ENCODE measurements around the gene TBC1D17.
"Not testable (repeated sequence)": the region's sequence is repeated elsewhere in the genome, so short reads cannot be mapped to it uniquely, and the experiment has no call there.

Gene TBC1D17

DNA sequence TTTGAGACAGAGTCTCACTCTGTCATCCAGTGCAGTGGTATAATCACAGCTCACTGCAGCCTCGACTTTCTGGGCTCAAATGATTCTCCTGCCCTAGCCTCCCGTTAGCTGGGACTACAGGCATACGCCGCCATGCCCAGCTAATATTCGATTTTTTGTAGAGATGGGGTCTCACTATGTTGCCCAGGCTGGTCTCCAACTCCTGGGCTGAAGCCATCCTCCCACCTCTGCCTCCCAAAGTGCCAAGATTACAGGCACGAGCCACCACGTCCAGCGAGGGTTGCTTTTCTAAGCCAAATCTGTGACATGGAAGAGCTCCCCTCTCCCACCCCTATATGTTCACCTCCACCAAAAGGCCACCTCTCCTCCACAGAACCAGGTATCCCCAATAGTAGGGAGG, 40.6 kb downstream of the TBC1D17 start:
- Histone ChIP-seq H3K36me3 (ENCODE audit: control insufficient read depth, insufficient read depth, low read length) (peaks cover 77% of the 10 kb centered on the region), H3K27ac (ENCODE audit: low read depth, low read length) (no peak overlapping the region), H3K4me1 (ENCODE audit: control insufficient read depth, insufficient read depth, low read length) (peaks cover 3% of the 10 kb centered on the region), H3K9me3 (ENCODE audit: control insufficient read depth, insufficient read depth, low read depth, low read length) (peaks cover 7% of the 10 kb centered on the region; the same call in 1 of the 2 replicates), H3K4me3 (ENCODE audit: low read depth, low read length) (no peak overlapping the region), H3K27me3 (ENCODE audit: control insufficient read depth, insufficient read depth, low read length) (no peaks in the 10 kb centered on the region), H3K9ac (ENCODE audit: low read length) (no peak overlapping the region)

DNA sequence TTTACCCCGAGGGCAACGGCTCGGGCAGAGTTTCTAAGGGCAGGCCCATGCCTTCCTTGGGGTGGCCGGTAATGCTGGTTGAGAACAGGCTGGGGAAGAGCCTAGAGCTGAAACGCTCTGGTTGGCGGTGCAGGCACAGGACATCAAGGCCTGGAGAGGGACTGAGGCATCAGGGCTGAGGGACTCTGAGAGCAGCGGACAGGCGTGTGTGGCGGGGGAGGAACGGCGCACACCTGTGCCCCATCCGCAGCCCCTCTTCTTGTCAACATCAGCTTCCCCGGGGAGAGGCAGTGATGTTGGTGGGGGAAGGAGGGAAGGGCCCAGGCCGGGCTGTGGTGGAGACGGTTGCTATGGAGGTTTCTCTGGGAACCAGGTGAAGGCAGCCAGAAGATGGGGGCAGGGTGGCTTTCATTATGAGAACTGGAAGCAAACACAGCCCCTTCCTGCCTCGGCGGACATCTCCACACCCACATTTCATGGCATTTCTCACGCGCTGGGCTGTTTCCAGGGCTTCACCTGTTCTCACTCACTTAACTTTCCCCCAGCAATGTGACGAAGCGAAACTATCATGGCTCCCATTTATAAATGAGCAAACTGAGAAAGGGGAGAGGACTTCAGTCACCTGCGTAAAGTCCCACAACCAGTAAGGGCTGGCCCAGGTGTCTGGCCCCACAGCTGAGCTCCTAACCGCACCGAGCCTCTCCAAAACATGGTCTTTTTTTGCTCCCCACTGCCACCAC, 43.3 kb downstream of the TBC1D17 start:
- H3K4me3 ChIP-seq (ENCODE audit: low read depth, low read length) = no peak overlapping the region
- peaks cover 76% of the 10 kb centered on the region for H3K36me3 ChIP-seq (ENCODE audit: control insufficient read depth, insufficient read depth, low read length)
- no peaks in the 10 kb centered on the region for H3K9me3 ChIP-seq (ENCODE audit: control insufficient read depth, insufficient read depth, low read depth, low read length)
- H3K4me1 ChIP-seq (ENCODE audit: control insufficient read depth, insufficient read depth, low read length) = peaks cover 3% of the 10 kb centered on the region
- H3K9ac ChIP-seq (ENCODE audit: low read length) = no peak overlapping the region
- H3K27me3 ChIP-seq (ENCODE audit: control insufficient read depth, insufficient read depth, low read length) = no peaks in the 10 kb centered on the region
- no peak overlapping the region for H3K27ac ChIP-seq (ENCODE audit: low read depth, low read length)

DNA sequence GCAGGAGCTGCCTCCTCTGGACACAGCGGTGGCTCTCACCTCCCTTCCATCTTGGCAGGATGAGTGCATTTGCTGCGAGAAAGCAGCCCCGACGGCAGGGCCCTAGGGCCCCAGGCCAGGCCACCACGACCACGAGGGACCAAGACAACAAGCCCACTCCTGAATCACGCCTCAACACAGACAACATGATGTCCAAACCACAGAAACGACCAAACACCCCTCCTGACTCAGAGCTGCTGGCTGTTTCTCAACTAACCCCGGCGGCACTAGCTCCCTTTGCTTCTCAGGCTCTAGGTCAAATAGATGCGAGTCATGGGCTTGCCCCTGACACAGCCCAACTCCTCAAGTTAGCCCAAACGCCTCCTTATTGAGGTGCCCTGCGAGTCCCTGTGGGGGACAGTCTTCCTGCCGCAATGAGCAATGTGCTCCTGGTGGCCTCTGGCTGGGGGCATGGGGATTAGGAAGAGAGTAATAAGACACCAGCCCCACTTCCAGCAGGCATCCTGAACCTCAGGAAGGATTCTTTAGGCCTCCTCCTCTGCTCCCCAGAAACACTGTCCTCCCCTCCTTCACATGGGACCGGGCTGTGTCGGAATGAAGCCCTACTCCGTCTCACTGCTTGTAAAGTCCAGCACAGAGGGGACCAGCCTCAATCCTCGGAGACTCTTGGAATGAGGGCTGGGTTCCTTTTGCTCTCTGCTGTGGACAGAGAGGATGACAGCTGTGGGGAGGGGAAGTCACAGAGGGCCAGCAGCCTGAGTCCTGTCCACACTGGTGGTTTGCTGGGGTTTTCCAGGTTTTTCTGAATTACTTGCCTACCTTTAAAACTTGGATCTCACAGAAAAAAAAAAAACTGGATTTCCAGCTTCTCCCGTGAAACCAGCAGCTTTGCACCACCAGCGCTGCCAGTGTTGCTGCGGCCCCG, 44.6 kb downstream of the TBC1D17 start:
- Histone ChIP-seq H3K36me3 (ENCODE audit: control insufficient read depth, insufficient read depth, low read length) (peaks cover 78% of the 10 kb centered on the region), H3K9me3 (ENCODE audit: control insufficient read depth, insufficient read depth, low read depth, low read length) (no peaks in the 10 kb centered on the region), H3K4me1 (ENCODE audit: control insufficient read depth, insufficient read depth, low read length) (peaks cover 3% of the 10 kb centered on the region), H3K4me3 (ENCODE audit: low read depth, low read length) (no peak overlapping the region), H3K27ac (ENCODE audit: low read depth, low read length) (no peak overlapping the region), H3K9ac (ENCODE audit: low read length) (no peak overlapping the region), H3K27me3 (ENCODE audit: control insufficient read depth, insufficient read depth, low read length) (no peaks in the 10 kb centered on the region)

DNA sequence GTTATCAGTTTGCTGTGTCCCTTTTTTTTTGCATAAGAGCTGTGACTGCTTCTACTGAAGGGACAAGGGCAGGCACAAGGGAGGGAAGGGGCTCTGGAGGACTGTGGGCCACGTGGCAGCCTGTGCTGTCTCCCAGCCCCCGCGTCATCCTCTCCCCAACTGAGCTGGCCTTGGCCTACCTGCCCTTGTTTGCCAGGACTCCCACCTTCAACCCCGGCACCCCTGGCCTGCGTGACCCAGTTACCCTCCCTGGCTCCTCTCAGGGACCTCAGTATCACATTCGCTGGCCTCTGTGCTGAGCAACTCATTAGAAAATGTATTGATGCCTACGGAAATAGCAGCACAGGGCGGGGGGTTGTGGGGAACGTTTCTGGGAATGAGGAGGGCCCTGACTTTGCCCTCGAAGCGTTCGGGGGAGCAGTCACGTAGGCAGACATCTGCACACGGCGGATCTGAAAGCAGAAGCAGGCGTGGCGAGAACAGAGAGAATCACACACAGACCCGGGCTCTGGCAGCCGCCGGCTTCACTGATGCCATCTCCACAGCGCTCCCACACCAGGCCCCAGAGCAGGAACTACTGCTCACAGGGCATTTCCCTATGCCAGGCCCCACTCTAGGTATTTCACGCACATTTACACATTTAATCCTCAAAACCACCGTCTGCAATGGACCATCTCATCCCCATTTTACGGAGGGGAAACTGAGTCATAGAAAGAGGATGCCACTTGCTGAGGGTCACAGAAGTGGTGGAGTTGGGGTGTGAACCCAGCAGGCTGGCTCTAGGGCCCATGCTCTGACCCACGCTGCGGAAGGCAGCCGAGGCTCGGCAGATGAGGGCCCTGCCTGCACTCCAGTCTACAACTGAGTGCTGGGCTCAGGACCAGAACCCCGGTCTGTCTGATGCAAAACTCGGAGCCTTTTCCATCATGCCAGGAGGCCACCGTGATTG, 45.8 kb downstream of the TBC1D17 start:
- H3K27me3 ChIP-seq (ENCODE audit: control insufficient read depth, insufficient read depth, low read length) = no peaks in the 10 kb centered on the region
- H3K4me1 ChIP-seq (ENCODE audit: control insufficient read depth, insufficient read depth, low read length) = peaks cover 6% of the 10 kb centered on the region
- H3K27ac ChIP-seq (ENCODE audit: low read depth, low read length) = no peak overlapping the region
- H3K9me3 ChIP-seq (ENCODE audit: control insufficient read depth, insufficient read depth, low read depth, low read length) = no peaks in the 10 kb centered on the region
- H3K4me3 ChIP-seq (ENCODE audit: low read depth, low read length) = no peak overlapping the region
- peaks cover 75% of the 10 kb centered on the region for H3K36me3 ChIP-seq (ENCODE audit: control insufficient read depth, insufficient read depth, low read length)
- H3K9ac ChIP-seq (ENCODE audit: low read length) = no peak overlapping the region

GRCh38 chr19:49924004-49924880, 46.7 kb downstream of the TBC1D17 start:
- H3K27ac ChIP-seq (ENCODE audit: low read depth, low read length) = peak overlapping the region; percentile 26; the same call in 1 of the 2 replicates
- no peak overlapping the region for H3K9ac ChIP-seq (ENCODE audit: low read length)
- no peaks in the 10 kb centered on the region for H3K9me3 ChIP-seq (ENCODE audit: control insufficient read depth, insufficient read depth, low read depth, low read length)
- H3K27me3 ChIP-seq (ENCODE audit: control insufficient read depth, insufficient read depth, low read length) = no peaks in the 10 kb centered on the region
- H3K4me3 ChIP-seq (ENCODE audit: low read depth, low read length) = no peak overlapping the region
- peaks cover 10% of the 10 kb centered on the region for H3K4me1 ChIP-seq (ENCODE audit: control insufficient read depth, insufficient read depth, low read length)
- H3K36me3 ChIP-seq (ENCODE audit: control insufficient read depth, insufficient read depth, low read length) = peaks cover 69% of the 10 kb centered on the region

GRCh38 chr19:49924881-49925210, 47.3 kb downstream of the TBC1D17 start:
- H3K4me1 ChIP-seq (ENCODE audit: control insufficient read depth, insufficient read depth, low read length) = peaks cover 10% of the 10 kb centered on the region
- not testable (repeated sequence) for H3K4me3 ChIP-seq (ENCODE audit: low read depth, low read length); H3K27ac ChIP-seq (ENCODE audit: low read depth, low read length); H3K9me3 ChIP-seq (ENCODE audit: control insufficient read depth, insufficient read depth, low read depth, low read length); H3K9ac ChIP-seq (ENCODE audit: low read length); H3K27me3 ChIP-seq (ENCODE audit: control insufficient read depth, insufficient read depth, low read length)
- H3K36me3 ChIP-seq (ENCODE audit: control insufficient read depth, insufficient read depth, low read length) = peaks cover 68% of the 10 kb centered on the region

DNA sequence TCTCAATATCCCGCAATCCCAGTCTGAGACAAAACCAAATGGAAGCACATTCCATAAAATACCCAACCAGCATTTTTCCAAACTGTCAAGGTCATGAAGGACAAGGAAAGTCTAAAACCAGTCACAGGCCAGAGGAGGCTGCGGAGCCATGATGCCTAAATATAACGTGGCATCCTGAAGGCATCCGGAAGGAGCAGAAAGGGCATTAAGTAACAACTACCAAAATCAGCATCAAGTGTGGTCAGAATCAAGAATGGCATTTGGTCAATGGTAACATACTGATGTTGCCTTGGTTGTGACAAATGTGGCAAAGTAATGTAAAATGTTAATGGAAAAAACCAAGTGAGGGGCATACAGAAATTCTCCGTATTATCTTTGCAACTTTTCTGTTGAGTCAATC, 48.0 kb downstream of the TBC1D17 start:
- Histone ChIP-seq H3K27ac (ENCODE audit: low read depth, low read length) (no peak overlapping the region), H3K4me1 (ENCODE audit: control insufficient read depth, insufficient read depth, low read length) (peaks cover 10% of the 10 kb centered on the region), H3K27me3 (ENCODE audit: control insufficient read depth, insufficient read depth, low read length) (no peaks in the 10 kb centered on the region), H3K4me3 (ENCODE audit: low read depth, low read length) (no peak overlapping the region), H3K9me3 (ENCODE audit: control insufficient read depth, insufficient read depth, low read depth, low read length) (no peaks in the 10 kb centered on the region), H3K36me3 (ENCODE audit: control insufficient read depth, insufficient read depth, low read length) (peaks cover 67% of the 10 kb centered on the region), H3K9ac (ENCODE audit: low read length) (no peak overlapping the region)

- Histone ChIP-seq H3K4me3 (ENCODE audit: low read depth, low read length) (no peak overlapping the region), H3K4me1 (ENCODE audit: control insufficient read depth, insufficient read depth, low read length) (peaks cover 12% of the 10 kb centered on the region), H3K27me3 (ENCODE audit: control insufficient read depth, insufficient read depth, low read length) (no peaks in the 10 kb centered on the region), H3K9ac (ENCODE audit: low read length) (no peak overlapping the region), H3K27ac (ENCODE audit: low read depth, low read length) (no peak overlapping the region), H3K36me3 (ENCODE audit: control insufficient read depth, insufficient read depth, low read length) (peaks cover 57% of the 10 kb centered on the region), H3K9me3 (ENCODE audit: control insufficient read depth, insufficient read depth, low read depth, low read length) (no peaks in the 10 kb centered on the region)
These were observed 49.0 kb downstream of the TBC1D17 start for GRCh38 chr19:49926515-49926914.

DNA sequence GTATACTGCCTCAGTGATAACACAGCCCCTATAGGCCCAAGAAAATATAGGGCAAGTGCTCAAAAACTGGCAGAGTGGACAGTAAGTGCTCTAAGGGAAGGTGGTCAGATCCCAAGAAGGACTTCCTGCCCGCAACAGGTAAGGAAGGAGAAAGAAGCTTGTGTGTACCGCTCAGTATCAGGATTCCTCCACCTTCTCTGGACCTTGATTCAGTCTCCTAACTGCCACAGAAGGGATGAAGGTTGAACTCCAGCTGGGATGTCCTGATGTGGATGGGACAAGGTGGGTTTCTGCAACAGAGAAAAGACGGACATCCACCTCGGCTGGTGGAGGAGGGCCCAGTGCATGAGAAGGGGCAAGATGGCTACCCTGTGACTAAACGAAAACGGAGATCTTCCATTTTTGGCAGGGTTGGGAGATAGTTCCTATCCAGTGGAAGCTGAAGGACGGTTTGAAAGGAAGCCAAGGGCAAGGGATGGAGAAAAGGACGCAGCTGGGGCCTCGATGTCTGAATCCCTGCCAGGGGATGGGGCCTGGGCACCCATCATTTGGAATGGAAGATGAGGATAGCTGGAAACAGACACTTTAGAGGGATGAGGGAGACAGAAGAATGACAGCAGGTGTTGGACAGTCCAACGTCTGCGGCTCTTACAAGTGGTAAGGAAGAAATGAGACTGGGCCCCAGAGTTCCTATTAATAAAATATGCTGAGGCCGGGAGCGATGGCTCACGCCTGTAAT, 50.2 kb downstream of the TBC1D17 start:
- Histone ChIP-seq H3K9ac (ENCODE audit: low read length) (peak overlapping the region; percentile 13), H3K4me3 (ENCODE audit: low read depth, low read length) (peak overlapping the region; percentile 17), H3K27ac (ENCODE audit: low read depth, low read length) (0 out of 2 replicates have a peak overlapping the region, but pooled peaks have one; percentile 36), H3K4me1 (ENCODE audit: control insufficient read depth, insufficient read depth, low read length) (peaks cover 12% of the 10 kb centered on the region), H3K27me3 (ENCODE audit: control insufficient read depth, insufficient read depth, low read length) (no peaks in the 10 kb centered on the region), H3K36me3 (ENCODE audit: control insufficient read depth, insufficient read depth, low read length) (peaks cover 47% of the 10 kb centered on the region), H3K9me3 (ENCODE audit: control insufficient read depth, insufficient read depth, low read depth, low read length) (no peaks in the 10 kb centered on the region)
